GM18861 (cell line): ENCODE measurements around the gene DVL2.

Source experiments
- ATAC-seq: cut with Tn5 transposase; IDR thresholded peaks from one replicate; pipeline ENCODE4 v1.9.1; 2021; ENCODE audit not compliant: unreplicated experiment

DVL2 gene

DNA sequence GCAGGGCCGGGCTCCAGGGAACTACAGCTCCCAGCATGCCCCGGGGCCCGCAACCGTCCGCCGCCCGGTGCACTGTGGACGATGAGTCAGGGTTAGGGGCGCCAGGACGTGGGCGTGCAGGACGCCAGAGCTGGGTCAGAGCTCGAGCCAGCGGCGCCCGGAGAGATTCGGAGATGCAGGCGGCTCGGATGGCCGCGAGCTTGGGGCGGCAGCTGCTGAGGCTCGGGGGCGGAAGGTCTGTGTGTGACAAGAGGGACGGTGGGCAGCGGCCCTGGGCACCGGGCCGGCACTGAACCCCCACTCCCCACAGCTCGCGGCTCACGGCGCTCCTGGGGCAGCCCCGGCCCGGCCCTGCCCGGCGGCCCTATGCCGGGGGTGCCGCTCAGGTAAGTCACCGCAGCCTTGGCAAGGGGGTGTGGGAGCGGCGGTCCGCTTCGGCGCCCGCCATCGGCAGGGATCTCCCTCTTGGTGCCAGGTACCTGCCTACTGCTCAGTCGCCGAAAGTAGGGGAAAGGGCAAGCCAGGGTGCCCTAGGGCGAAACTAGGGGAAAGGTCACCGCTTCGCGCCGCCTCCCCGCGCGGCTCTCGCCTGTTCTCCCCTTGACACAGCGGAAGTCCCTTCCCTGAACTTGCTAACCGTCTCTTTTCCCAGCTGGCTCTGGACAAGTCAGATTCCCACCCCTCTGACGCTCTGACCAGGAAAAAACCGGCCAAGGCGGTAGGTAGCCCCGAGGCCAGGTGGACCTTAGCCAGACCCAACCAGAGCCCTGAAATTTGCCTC is 14.3 kb downstream of the DVL2 start, which contains the start of the genes ACADVL and DLG4:
ACADVL (plus strand) TSS at position 127 of the 781 bp plus-strand sequence; CDS start at position 174, 47 bp downstream.
DLG4 (minus strand) TSS at position 25 of the 781 bp plus-strand sequence.
- peak; percentile 40 for ATAC-seq

- ATAC-seq: no peak
These were observed 15.0 kb downstream of the DVL2 start for GRCh38 chr17:7219229-7219811.

DNA sequence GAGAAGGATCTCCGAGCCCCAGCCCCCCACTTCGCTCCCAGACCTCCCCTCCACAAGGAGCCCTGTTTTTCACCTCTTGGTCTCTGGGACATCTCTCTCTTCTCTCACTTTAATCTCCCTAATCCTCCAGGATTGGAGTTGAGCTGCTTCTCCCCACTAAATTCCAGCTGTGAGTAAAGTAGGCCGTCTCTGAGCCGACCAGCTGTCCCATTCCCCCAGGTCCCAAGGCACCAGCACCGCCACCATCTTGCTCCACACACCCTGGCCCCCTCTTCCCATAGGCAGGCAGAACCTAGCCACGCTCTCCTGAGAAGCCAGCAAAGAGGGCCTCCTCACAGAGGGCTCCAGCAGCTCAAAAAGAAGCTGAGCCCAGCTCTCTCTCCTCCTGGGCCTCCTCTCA is 15.6 kb downstream of the DVL2 start:
- no peak for ATAC-seq

GRCh38 chr17:7218166-7218565 is 16.2 kb downstream of the DVL2 start:
- ATAC-seq: no peak

- no peak for ATAC-seq
These were observed 17.0 kb downstream of the DVL2 start for GRCh38 chr17:7217113-7217987.

- ATAC-seq: no peak
These were observed 17.8 kb downstream of the DVL2 start for GRCh38 chr17:7216242-7217112.

GRCh38 chr17:7215652-7216180 is 18.6 kb downstream of the DVL2 start:
- ATAC-seq: no peak

- no peak for ATAC-seq
These were observed 19.1 kb downstream of the DVL2 start for GRCh38 chr17:7215136-7215638.

GRCh38 chr17:7214300-7215135 is 19.8 kb downstream of the DVL2 start:
- peak; percentile 70 for ATAC-seq

- no peak for ATAC-seq
These were observed 20.4 kb downstream of the DVL2 start for GRCh38 chr17:7213895-7214299.

DNA sequence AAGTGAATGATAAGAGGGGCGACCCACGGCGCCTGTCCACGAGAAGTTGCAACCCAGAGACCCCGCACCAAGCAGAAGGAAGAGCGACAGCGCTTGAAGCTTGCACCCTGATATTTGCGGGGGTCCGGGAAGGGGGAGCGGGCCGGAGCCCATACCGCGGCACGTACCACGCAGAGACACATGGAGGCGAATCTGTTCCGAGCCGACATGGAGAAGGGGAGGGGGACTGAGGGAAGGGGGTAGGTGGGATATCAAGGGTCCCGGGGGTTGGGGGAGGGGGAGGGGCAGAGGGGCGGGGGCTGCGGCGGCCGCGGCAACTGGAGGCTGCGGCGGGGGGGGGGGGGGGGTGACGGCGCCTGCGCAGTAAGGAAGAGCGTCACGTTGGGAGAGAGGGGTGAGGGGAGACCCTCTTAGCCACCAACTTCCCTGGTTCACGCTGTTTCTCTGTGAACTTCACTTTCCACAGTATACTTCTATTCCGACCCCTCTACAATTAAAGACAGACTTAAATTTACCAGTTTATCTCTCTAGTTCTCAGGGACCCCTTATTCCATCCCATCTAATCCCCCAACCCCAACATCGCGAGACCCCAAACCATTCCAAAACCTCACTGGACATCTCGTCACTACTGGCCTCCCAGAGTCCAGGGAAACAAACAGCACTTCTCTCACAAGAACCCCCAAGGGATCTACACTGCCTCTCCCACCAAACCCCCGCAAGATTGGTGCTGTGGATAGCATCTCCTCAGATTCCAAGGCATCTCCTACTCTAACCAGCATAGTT is 22.6 kb downstream of the DVL2 start:
- ATAC-seq: no peak

GRCh38 chr17:7208754-7209460 is 25.4 kb downstream of the DVL2 start:
- ATAC-seq: no peak

DNA sequence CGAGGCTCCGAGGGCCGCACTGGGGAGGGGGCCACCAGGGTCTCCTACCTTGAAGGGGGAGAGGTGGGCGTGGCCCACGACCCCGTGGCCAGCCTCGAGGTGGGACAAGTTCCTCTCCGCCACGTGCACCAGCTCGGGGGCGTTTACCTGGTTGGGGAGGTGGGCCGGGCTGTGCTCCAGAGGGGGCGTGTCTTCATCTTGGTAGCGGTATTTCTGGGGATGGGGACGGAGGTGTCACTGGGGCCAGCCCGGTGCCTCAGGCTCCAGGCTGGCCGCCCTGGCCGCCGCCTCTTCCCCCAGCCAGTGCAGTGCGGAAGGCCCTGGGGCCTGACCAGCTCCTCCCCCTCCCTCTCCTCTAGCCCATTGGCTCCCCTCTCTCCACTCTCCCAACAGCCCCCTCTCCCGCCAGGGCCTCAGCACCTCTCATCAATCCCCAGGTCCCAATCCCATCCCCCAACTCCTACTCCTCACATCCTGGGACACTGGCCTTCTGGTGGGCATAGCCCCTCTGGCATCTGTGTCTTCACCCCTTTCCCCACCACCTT is 26.2 kb downstream of the DVL2 start:
- no peak for ATAC-seq

DNA sequence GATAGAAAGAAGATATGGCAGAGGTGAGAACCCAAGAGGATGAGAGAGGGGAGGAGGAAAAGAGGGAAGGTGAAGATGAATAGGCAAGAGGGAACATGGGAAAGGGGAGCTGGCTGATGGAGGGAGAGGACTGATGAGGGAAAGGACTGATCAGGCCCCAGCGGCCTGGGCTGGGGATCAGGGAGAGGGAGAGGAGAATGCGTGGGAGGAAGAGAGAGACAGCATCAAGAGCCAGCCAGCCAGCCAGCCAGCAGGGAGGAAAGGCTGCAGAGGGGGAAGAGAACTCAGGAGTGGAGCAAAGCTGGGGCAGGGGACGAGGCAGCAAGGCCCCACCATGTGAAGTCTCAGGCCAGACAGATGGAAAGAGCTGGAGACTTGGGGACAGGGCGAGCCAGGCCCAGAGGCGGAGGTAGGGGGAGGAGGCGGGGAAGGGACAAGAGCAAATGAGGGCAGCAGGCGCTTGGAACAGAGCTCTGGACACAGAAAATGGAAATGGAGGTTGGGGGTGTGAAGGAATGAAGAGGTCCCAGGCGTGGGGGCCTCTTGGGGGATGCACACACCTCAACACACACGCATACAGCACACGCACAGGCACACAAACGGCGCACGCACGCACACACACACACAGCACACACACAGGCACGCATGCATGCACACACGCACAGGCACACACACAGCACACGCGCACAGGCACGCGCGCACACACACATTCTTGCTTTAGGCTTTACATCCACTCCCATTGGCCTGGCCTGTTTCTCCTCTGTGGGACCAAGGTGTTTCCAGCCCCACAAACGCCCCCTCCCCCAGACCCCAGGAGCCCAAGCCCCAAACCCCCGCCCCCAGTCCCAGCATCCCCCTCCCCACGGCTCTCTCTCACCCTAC is 27.0 kb downstream of the DVL2 start:
- no peak for ATAC-seq

DNA sequence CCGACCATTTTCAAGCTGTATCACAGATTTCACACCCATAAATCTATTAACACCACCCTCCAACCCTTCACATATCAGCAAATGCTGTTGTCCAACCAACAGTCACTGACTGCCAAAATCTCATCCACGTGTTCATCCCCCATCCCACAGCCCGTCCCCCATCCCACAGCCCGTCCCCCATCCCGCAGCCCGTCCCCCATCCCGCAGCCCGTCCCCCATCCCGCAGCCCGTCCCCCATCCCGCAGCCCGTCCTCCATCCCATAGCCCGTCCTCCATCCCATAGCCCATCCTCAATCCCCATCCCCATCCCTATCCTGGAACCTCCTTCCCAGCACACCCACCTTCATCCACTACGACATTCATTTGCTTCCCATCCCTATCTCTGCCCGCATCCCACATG is 28.8 kb downstream of the DVL2 start:
- ATAC-seq: no peak

DNA sequence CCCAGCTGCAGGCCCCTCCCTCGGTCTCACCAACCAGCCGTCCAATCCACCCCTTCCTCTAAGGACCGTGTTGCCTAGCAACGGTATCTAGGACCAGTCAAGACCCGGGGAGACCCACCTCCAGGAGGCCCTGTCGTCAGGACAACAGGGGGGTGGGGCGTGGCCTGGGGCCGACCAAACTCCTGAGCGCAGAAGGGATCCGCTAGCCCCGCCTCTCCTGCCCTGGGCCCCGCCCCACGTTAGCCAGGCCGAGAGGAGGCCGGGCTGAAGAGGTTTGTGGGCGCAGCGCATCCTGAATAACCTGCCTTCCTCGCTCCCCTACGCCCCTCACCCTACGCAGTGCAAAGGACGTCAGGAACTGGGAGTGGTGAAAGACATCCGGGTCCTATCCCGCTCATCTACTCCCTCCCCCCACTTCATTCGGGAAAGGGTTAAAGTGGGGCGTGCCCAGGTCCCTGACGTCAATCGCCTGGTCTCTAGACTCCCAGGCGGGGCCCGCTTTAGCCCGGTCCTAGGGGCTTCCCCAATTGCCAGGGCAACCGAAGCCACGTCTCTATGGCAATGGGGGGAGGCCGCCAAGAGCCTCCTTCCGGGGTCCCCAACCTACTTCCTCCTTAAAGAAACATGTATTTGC is 29.4 kb downstream of the DVL2 start:
- ATAC-seq: peak; percentile 77
